ENCODE results near the gene IL4R. TPM values are rescaled to one million over a fixed set of nuclear protein-coding genes. Genes with fewer than 3 reads are reported as not detected.
"Not testable (repeated sequence)": the region's sequence is repeated elsewhere in the genome, so short reads cannot be mapped to it uniquely, and the experiment has no call there.

The IL4R gene
- total RNA-seq, 1 experiment from 2014 or later: 28.6 TPM

- Mint-ChIP-seq H3K4me3 (no peak overlapping the region), H3K27me3 (ENCODE audit: low read depth) (no peaks in the 10 kb centered on the region; the same call in 1 of the 2 replicates), H3K9me3 (peaks cover 3% of the 10 kb centered on the region in 2 experiments; a peak in 2 of 5 replicates), H3K4me1 (peaks cover 7% of the 10 kb centered on the region in 2 experiments), H3K36me3 (ENCODE audit: insufficient read depth in 1 of 3, low read depth in 3 of 3) (peaks cover 2 to 4% (median 3%) of the 10 kb centered on the region in 3 experiments; a peak in 3 of 7 replicates), H3K27ac (no peak overlapping the region)
- no CpG with 5 or more reads among the region's 8 CpGs for WGBS (ENCODE audit: extremely low coverage, insufficient read length, low lambda C conversion rate)
- no peak overlapping the region for H3K18ac ChIP-seq (ENCODE audit: insufficient read length, low read depth, low read length)
- no peaks in the 10 kb centered on the region for H3K9me3 ChIP-seq (ENCODE audit: control insufficient read depth, low read depth, low read length)
- H2AK5ac ChIP-seq (ENCODE audit: insufficient read length, low read length): no peak overlapping the region
- H3K79me1 ChIP-seq (ENCODE audit: insufficient read depth, low read depth, low read length, poor library complexity, severe bottlenecking): no peaks in the 10 kb centered on the region
- no peak overlapping the region for H3K4ac ChIP-seq (ENCODE audit: low read depth, low read length)
- no peak overlapping the region for H3K23ac ChIP-seq (ENCODE audit: insufficient read length, low read depth, low read length)
- no peak overlapping the region for H2AFZ ChIP-seq (ENCODE audit: low read length)
- H2BK20ac ChIP-seq (ENCODE audit: low read depth, low read length, poor library complexity, severe bottlenecking): no peak overlapping the region
- H3T11ph ChIP-seq (ENCODE audit: low read length): no peak overlapping the region
- H3K4me1 ChIP-seq (ENCODE audit: insufficient read depth, low read length): no peaks in the 10 kb centered on the region; the same call in 1 of the 2 replicates
- no peaks in the 10 kb centered on the region for H3K79me2 ChIP-seq (ENCODE audit: insufficient read depth, low read length)
- DNase-seq: no peak
- H4K20me1 ChIP-seq (ENCODE audit: control insufficient read depth, insufficient read depth, insufficient read length): no peaks in the 10 kb centered on the region
- no peak overlapping the region for H2BK15ac ChIP-seq (ENCODE audit: low read depth, low read length)
- H2BK12ac ChIP-seq (ENCODE audit: insufficient read length, low read depth, low read length): no peak overlapping the region
- H3K14ac ChIP-seq (ENCODE audit: insufficient read depth, low read length): no peak overlapping the region
- no peak overlapping the region for H2BK5ac ChIP-seq (ENCODE audit: insufficient read length, low read length)
- TF ChIP-seq, protein P1, sequence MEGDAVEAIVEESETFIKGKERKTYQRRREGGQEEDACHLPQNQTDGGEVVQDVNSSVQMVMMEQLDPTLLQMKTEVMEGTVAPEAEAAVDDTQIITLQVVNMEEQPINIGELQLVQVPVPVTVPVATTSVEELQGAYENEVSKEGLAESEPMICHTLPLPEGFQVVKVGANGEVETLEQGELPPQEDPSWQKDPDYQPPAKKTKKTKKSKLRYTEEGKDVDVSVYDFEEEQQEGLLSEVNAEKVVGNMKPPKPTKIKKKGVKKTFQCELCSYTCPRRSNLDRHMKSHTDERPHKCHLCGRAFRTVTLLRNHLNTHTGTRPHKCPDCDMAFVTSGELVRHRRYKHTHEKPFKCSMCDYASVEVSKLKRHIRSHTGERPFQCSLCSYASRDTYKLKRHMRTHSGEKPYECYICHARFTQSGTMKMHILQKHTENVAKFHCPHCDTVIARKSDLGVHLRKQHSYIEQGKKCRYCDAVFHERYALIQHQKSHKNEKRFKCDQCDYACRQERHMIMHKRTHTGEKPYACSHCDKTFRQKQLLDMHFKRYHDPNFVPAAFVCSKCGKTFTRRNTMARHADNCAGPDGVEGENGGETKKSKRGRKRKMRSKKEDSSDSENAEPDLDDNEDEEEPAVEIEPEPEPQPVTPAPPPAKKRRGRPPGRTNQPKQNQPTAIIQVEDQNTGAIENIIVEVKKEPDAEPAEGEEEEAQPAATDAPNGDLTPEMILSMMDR (conservative IDR thresholded peaks at IDR 0.05): no peak
- H2BK120ac ChIP-seq (ENCODE audit: low read depth, low read length, poor library complexity, severe bottlenecking): no peak overlapping the region
- H3K4me2 ChIP-seq (ENCODE audit: insufficient read depth, insufficient read length, low read length): no peak overlapping the region
- H4K8ac ChIP-seq (replicated peaks; ENCODE audit: insufficient read length, low read depth, low read length): no peak overlapping the region
- H3K56ac ChIP-seq (ENCODE audit: insufficient read length, low read depth, low read length): no peak overlapping the region
- no peak overlapping the region for H4K5ac ChIP-seq (ENCODE audit: insufficient read length, low read depth, low read length)
- no peaks in the 10 kb centered on the region for H3K23me2 ChIP-seq (ENCODE audit: insufficient read length, low read depth, low read length, poor library complexity, severe bottlenecking)
- H4K91ac ChIP-seq (ENCODE audit: insufficient read length, low read depth, low read length): no peak overlapping the region
- no peak overlapping the region for H3K9ac ChIP-seq (ENCODE audit: extremely low read depth, insufficient read length, low read length)
- no peak overlapping the region for H3K27ac ChIP-seq (ENCODE audit: insufficient read length, low read depth, low read length)
- H3K27me3 ChIP-seq (ENCODE audit: insufficient read depth, low read length): no peaks in the 10 kb centered on the region
These were observed 39.9 kb upstream of the IL4R start for GRCh38 chr16:27273670-27274423.

DNA sequence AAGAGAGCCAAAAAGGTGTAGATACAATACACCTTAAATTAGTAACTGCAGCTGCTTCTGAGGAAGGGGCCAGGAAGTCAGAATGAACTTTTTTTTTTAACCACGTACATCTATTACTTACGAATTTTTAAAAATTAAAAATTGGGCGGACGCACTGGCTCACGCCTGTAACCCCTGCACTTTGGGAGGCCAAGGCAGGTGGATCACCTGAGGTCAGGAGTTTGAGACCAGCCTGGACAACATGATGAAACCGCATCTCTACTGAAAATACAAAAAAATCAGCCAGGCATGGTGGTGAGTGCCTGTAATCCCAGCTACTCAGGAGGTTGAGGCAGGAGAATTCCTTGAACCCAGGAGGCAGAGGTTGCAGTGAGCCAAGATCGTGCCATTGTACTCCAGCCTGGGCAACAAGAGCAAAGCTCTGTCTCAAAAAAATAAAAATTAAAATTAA, 39.3 kb upstream of the IL4R start:
- H3K14ac ChIP-seq (ENCODE audit: insufficient read depth, low read length); H3K23me2 ChIP-seq (ENCODE audit: insufficient read length, low read depth, low read length, poor library complexity, severe bottlenecking): not testable (repeated sequence)

More for the DNA sequence above, 39.3 kb upstream of the IL4R start:
- not testable (repeated sequence) for H3K36me3 Mint-ChIP-seq (ENCODE audit: insufficient read depth in 1 of 3, low read depth in 3 of 3); H3K9ac ChIP-seq (ENCODE audit: extremely low read depth, insufficient read length, low read length); H2BK5ac ChIP-seq (ENCODE audit: insufficient read length, low read length); H3K9me3 ChIP-seq (ENCODE audit: control insufficient read depth, low read depth, low read length); H3K79me1 ChIP-seq (ENCODE audit: insufficient read depth, low read depth, low read length, poor library complexity, severe bottlenecking); H3K4me2 ChIP-seq (ENCODE audit: insufficient read depth, insufficient read length, low read length); H3K18ac ChIP-seq (ENCODE audit: insufficient read length, low read depth, low read length); H2AK5ac ChIP-seq (ENCODE audit: insufficient read length, low read length); H2AFZ ChIP-seq (ENCODE audit: low read length); H3K27ac Mint-ChIP-seq; H3K4me1 Mint-ChIP-seq; H3K79me2 ChIP-seq (ENCODE audit: insufficient read depth, low read length); H3K4ac ChIP-seq (ENCODE audit: low read depth, low read length); H3K27me3 Mint-ChIP-seq (ENCODE audit: low read depth); H3K4me1 ChIP-seq (ENCODE audit: insufficient read depth, low read length); H3K27ac ChIP-seq (ENCODE audit: insufficient read length, low read depth, low read length); H4K5ac ChIP-seq (ENCODE audit: insufficient read length, low read depth, low read length); H3K9me3 Mint-ChIP-seq; H2BK120ac ChIP-seq (ENCODE audit: low read depth, low read length, poor library complexity, severe bottlenecking); H3K56ac ChIP-seq (ENCODE audit: insufficient read length, low read depth, low read length); H2BK15ac ChIP-seq (ENCODE audit: low read depth, low read length); H4K8ac ChIP-seq (replicated peaks; ENCODE audit: insufficient read length, low read depth, low read length); H3K23ac ChIP-seq (ENCODE audit: insufficient read length, low read depth, low read length); H4K91ac ChIP-seq (ENCODE audit: insufficient read length, low read depth, low read length); H3T11ph ChIP-seq (ENCODE audit: low read length); H2BK12ac ChIP-seq (ENCODE audit: insufficient read length, low read depth, low read length); DNase-seq; H3K4me3 Mint-ChIP-seq; H3K27me3 ChIP-seq (ENCODE audit: insufficient read depth, low read length); H4K20me1 ChIP-seq (ENCODE audit: control insufficient read depth, insufficient read depth, insufficient read length); H2BK20ac ChIP-seq (ENCODE audit: low read depth, low read length, poor library complexity, severe bottlenecking)
- no CpG with 5 or more reads among the region's 7 CpGs for WGBS (ENCODE audit: extremely low coverage, insufficient read length, low lambda C conversion rate)
